SU-DHL-6 (cell line): Measurements from ENCODE around the gene CGAS.

ENCODE experiments used
- H2AFZ ChIP-seq: fragments of 200-600 bp; sonication (generic); 2 replicates; pipeline ENCODE4 v1.6.1; 2014; ENCODE audit warnings: low read depth, mild to moderate bottlenecking, moderate library complexity, mixed read lengths, antibody characterized with exemption, low read length; ENCODE audit not compliant: severe bottlenecking
- H3F3A ChIP-seq: fragments of 200-600 bp; shearing (Covaris generic); 2 replicates; pipeline ENCODE4 v1.6.0; 2016; ENCODE audit warnings: antibody characterized with exemption, mild to moderate bottlenecking; ENCODE audit not compliant: insufficient read depth
- H3K27ac ChIP-seq: fragments of 200-600 bp; sonication (generic); 2 replicates; pipeline ENCODE4 v1.5.1; 2016; ENCODE audit warnings: low read depth, mild to moderate bottlenecking, low read length, moderate library complexity, mixed read lengths
- H3K27me3 ChIP-seq: fragments of 200-600 bp; sonication (generic), shearing (Covaris generic); 2 replicates; pipeline ENCODE4 v1.6.0; 2014; ENCODE audit warnings: mild to moderate bottlenecking, low read length
- H3K36me3 ChIP-seq: fragments of 200-600 bp; sonication (generic); 2 replicates; pipeline ENCODE4 v1.6.1; 2014; ENCODE audit warnings: mild to moderate bottlenecking, low read length, mixed read lengths
- H3K4me2 ChIP-seq: fragments of 300-600, 200-600 bp; shearing (Covaris generic), sonication (generic); 2 replicates; pipeline ENCODE4 v1.6.0; 2014; ENCODE audit warnings: low read length, low read depth, mild to moderate bottlenecking; ENCODE audit not compliant: poor library complexity, severe bottlenecking
- H3K4me3 ChIP-seq: fragments of 200-600 bp; sonication (generic); 2 replicates; pipeline ENCODE4 v1.5.1; 2014; ENCODE audit warnings: antibody characterized with exemption, low read length, mild to moderate bottlenecking, mixed read lengths; ENCODE audit not compliant: insufficient read depth, poor library complexity, severe bottlenecking
- H3K79me2 ChIP-seq: fragments of 200-600 bp; sonication (generic); 2 replicates; pipeline ENCODE4 v1.6.1; 2014; ENCODE audit warnings: mild to moderate bottlenecking, low read length, moderate library complexity; ENCODE audit not compliant: insufficient read depth
- H3K9ac ChIP-seq: fragments of 200-600 bp; sonication (generic); 2 replicates; pipeline ENCODE4 v1.7.0; 2014; ENCODE audit warnings: mild to moderate bottlenecking, low read length
- H3K9me2 ChIP-seq: fragments of 200-600 bp; sonication (generic); replicated peaks from 2 replicates; pipeline ENCODE4 v1.6.1; 2014; ENCODE audit warnings: low read length; ENCODE audit not compliant: insufficient read depth
- H3K9me3 ChIP-seq: fragments of 200-600 bp; sonication (generic); 2 replicates; pipeline ENCODE4 v1.6.1; 2014; ENCODE audit warnings: low read length, mixed read lengths; ENCODE audit not compliant: insufficient read depth
- H4K20me1 ChIP-seq: fragments of 200-600 bp; sonication (generic); 2 replicates; pipeline ENCODE4 v1.6.1; 2014; ENCODE audit warnings: low read depth, mild to moderate bottlenecking, antibody characterized with exemption, low read length, moderate library complexity, mixed read lengths
- EZH2phosphoT487 ChIP-seq: fragments of 200-600 bp; sonication (generic), shearing (Covaris generic); conservative IDR thresholded peaks from 2 replicates; pipeline ENCODE4 v1.6.1; 2018; ENCODE audit warnings: mild to moderate bottlenecking, antibody characterized with exemption, low read length, moderate library complexity, mixed read lengths
- TF ChIP-seq, protein P1 (sequence below): fragments of 200-600 bp; sonication (generic); IDR thresholded peaks from one replicate; pipeline ENCODE4 v1.5.1; 2017; ENCODE audit warnings: antibody characterized with exemption, mild to moderate bottlenecking, low read length, moderate library complexity; ENCODE audit not compliant: insufficient read depth, poor library complexity, severe bottlenecking

The CGAS gene

DNA sequence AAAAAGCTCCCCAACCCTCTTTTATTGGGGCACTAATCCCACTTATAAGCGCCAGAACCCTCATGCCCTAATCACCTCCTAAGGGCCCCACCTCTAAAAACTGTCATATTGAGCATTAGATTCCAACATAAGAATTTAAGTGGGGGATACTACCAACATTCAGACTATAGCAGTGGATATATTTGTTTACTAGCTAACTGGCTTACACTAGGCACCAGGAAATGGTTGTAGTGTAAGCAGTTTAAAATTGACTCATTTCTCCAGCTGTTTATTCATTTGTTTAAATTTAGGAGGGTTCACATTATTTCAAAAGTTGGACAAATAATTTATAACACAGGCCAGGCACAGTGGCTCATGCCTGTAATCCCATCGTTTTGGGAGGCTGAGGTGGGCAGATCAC is 32.3 kb upstream of the CGAS start:
- TF ChIP-seq EZH2phosphoT487, result no peak
- TF ChIP-seq, protein P1, sequence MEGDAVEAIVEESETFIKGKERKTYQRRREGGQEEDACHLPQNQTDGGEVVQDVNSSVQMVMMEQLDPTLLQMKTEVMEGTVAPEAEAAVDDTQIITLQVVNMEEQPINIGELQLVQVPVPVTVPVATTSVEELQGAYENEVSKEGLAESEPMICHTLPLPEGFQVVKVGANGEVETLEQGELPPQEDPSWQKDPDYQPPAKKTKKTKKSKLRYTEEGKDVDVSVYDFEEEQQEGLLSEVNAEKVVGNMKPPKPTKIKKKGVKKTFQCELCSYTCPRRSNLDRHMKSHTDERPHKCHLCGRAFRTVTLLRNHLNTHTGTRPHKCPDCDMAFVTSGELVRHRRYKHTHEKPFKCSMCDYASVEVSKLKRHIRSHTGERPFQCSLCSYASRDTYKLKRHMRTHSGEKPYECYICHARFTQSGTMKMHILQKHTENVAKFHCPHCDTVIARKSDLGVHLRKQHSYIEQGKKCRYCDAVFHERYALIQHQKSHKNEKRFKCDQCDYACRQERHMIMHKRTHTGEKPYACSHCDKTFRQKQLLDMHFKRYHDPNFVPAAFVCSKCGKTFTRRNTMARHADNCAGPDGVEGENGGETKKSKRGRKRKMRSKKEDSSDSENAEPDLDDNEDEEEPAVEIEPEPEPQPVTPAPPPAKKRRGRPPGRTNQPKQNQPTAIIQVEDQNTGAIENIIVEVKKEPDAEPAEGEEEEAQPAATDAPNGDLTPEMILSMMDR, result no peak
- Histone ChIP-seq H3K79me2 (no peaks in the 10 kb centered on the region), H3K27ac (no peak overlapping the region), H3K9me3 (no peaks in the 10 kb centered on the region), H3F3A (no peaks in the 10 kb centered on the region), H3K27me3 (no peaks in the 10 kb centered on the region), H3K4me3 (no peak overlapping the region), H3K4me2 (no peak overlapping the region), H2AFZ (no peak overlapping the region), H3K36me3 (peaks cover 52% of the 10 kb centered on the region), H3K9ac (no peak overlapping the region), H3K9me2 (no peaks in the 10 kb centered on the region), H4K20me1 (no peaks in the 10 kb centered on the region)

DNA sequence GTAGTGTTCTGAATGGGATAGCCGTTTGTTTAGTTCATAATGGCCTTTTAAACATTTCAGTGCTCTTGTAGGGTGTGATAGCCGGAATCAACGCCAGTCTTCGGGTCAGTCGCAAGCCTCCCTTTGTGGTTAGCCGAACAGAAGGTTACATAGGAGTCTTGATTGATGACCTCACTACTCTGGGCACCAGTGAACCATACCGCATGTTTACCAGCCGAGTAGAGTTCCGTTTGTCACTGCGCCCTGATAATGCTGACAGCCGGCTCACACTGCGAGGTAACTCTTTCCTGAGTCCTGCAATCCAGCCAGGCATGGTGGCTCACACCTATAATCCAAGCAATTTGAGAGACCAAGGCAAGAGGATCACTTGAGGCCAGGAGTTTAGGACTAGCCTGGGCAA is 29.9 kb upstream of the CGAS start:
- no peak overlapping the region for H3K4me3 ChIP-seq
- H3K9ac ChIP-seq, result no peak overlapping the region
- TF ChIP-seq, protein P1, result no peak
- no peak for TF ChIP-seq EZH2phosphoT487
- peaks cover 35% of the 10 kb centered on the region; the same call in 1 of the 2 replicates for H3K36me3 ChIP-seq
- H3K79me2 ChIP-seq, result no peaks in the 10 kb centered on the region
- H3K4me2 ChIP-seq, result no peak overlapping the region
- H3K27ac ChIP-seq, result no peak overlapping the region
- no peaks in the 10 kb centered on the region for H3K9me3 ChIP-seq
- no peak overlapping the region for H2AFZ ChIP-seq
- no peaks in the 10 kb centered on the region for H3K27me3 ChIP-seq
- H3F3A ChIP-seq, result no peaks in the 10 kb centered on the region
- no peaks in the 10 kb centered on the region for H4K20me1 ChIP-seq
- H3K9me2 ChIP-seq, result no peaks in the 10 kb centered on the region

DNA sequence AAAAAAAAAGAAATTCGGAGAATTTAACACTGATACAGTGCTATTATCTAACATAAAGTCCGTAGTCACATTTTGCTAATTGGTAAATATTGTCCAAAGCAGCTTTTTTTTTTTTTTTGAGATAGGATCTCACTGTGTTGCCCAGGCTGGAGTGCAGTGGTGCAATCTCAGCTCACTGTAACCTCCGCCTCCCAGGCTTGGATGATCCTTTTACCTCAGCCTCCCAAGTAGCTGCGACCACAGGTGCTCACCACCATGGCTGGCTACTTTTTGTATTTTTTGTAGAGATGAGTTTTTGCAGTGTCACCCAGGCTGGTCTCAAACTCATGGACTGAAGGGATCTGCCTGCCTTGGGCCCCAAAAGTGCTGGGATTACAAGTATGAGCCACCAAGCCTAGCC is 25.3 kb upstream of the CGAS start:
- H3K27ac ChIP-seq, result no peak overlapping the region
- H3F3A ChIP-seq, result peaks cover 1% of the 10 kb centered on the region
- no peak overlapping the region for H3K4me2 ChIP-seq
- TF ChIP-seq, protein P1, result no peak
- TF ChIP-seq EZH2phosphoT487, result no peak
- H4K20me1 ChIP-seq, result no peaks in the 10 kb centered on the region
- H3K9ac ChIP-seq, result no peak overlapping the region
- no peaks in the 10 kb centered on the region for H3K9me2 ChIP-seq
- H3K36me3 ChIP-seq, result peaks cover 34% of the 10 kb centered on the region; the same call in 1 of the 2 replicates
- no peaks in the 10 kb centered on the region for H3K79me2 ChIP-seq
- H3K27me3 ChIP-seq, result no peaks in the 10 kb centered on the region
- H3K9me3 ChIP-seq, result no peaks in the 10 kb centered on the region
- H2AFZ ChIP-seq, result no peak overlapping the region
- no peak overlapping the region for H3K4me3 ChIP-seq
